GM19099 (cell line): ENCODE results near the gene MYO15B.

ENCODE experiments used
- POLR2A ChIP-seq: IDR thresholded peaks from 3 replicates; pipeline ENCODE4 v1.6.1; 2011; ENCODE audit warnings: low read depth; ENCODE audit not compliant: insufficient read length; ENCODE audit errors: extremely low read depth

The MYO15B gene

DNA sequence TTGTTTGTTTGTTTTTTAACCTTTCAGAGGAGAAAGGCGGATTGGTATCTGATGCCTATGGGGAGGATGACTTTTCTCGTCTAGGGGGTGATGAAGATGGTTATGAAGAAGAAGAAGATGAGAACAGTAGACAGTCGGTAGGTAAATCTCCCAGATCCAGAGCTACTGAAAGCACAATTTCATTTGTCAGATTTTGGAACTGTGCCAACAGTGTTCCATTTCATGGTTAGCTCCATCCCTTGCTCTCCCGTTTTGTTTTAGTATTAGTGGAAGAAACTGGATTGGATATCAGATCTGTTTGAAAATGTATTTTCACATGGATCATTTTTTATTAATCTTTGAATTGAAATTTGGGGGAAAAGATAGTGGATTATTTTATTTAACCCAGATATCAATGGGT, 80.9 kb downstream of the MYO15B start:
- TF ChIP-seq POLR2A: no peak

- no peak for TF ChIP-seq POLR2A
These were observed 83.3 kb downstream of the MYO15B start for GRCh38 chr17:75670868-75671267.

DNA sequence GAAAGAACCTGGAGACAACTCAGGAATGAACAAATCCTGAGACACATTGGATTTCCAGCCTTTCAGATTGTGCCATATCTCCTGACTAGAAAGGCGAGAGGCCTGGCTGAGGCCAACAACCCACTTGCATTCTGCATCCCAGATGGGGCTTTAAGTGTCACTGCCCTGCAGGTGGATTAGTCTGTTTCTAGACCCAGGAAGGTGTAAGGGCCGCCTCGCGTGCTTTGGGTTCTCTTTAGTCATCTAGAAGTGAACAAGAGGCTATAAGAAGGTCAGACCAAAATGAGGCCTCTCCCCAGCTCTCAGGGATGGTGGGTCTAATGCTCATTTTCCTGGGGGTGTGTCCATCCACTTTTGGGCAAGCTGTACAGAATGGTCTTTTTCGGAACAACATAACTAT, 84.4 kb downstream of the MYO15B start:
- TF ChIP-seq POLR2A: no peak

GRCh38 chr17:75673487-75673886, 85.9 kb downstream of the MYO15B start:
- no peak for TF ChIP-seq POLR2A
